Aorta (tissue), 5 donors: Measurements from ENCODE around the gene TRPM3. TPM values are rescaled to one million over a fixed set of nuclear protein-coding genes. Genes with fewer than 3 reads are reported as not detected.

Experiments
- ATAC-seq: fragments of 200-7000 bp; cut with Tn5 transposase; one replicate; pipeline ENCODE4 v1.9.1; 2022; ENCODE audit warnings: moderate library complexity; ENCODE audit not compliant: low FRiP score
- DNase-seq, 2 donors: peaks; one replicate each; pipeline ENCODE4 v3.0.0-alpha.2; 2020
- H3K27ac ChIP-seq, 2 donors: one replicate each; pipeline ENCODE4 v1.5.1; 2013; ENCODE audit warnings: low read length in 2 of 2, mild to moderate bottlenecking in 2 of 2, moderate library complexity in 2 of 2, control low read depth in 1 of 2, inconsistent platforms in 1 of 2, low read depth in 1 of 2
- H3K27me3 ChIP-seq, 2 donors: one replicate each; pipeline ENCODE4 v1.6.1; 2013; ENCODE audit warnings: control low read depth in 1 of 2, low read length in 1 of 2, mild to moderate bottlenecking in 1 of 2, moderate library complexity in 1 of 2; ENCODE audit not compliant: insufficient read depth in 2 of 2, control insufficient read depth in 1 of 2
- H3K36me3 ChIP-seq, 2 donors: one replicate each; pipeline ENCODE4 v1.6.1; 2013; ENCODE audit warnings: control low read depth in 1 of 2, low read length in 1 of 2, mild to moderate bottlenecking in 1 of 2; ENCODE audit not compliant: insufficient read depth in 2 of 2, control insufficient read depth in 1 of 2
- H3K4me1 ChIP-seq, 2 donors: one replicate each; pipeline ENCODE4 v1.6.1; 2013; ENCODE audit warnings: low read length in 2 of 2, control low read depth in 1 of 2, mild to moderate bottlenecking in 1 of 2, moderate library complexity in 1 of 2; ENCODE audit not compliant: insufficient read depth in 2 of 2, control insufficient read depth in 1 of 2
- H3K4me3 ChIP-seq, 2 donors: one replicate each; pipeline ENCODE4 v1.5.1; 2013; ENCODE audit warnings: low read length in 2 of 2, control low read depth in 1 of 2, mild to moderate bottlenecking in 1 of 2
- H3K9me3 ChIP-seq: one replicate; pipeline ENCODE4 v1.6.1; 2013; ENCODE audit warnings: mild to moderate bottlenecking, low read length; ENCODE audit not compliant: control insufficient read depth
- WGBS, 2 donors: extraction: QIAGEN DNeasy Blood & Tissue Kit; methylation state at CpG; one replicate each; pipeline ENCODE4 v1.1.7; 2013; 5-methylcytosine and 5-hydroxymethylcytosine counted together
- intact Hi-C, 2 donors: fragments of 100-400 bp; cut with DNase I; formaldehyde crosslinking; loops; one replicate each; pipeline versions ENCODE4 v1.14.2 to v1.15.0; 2022
- polyA plus RNA-seq, 2 donors: library from polyadenylated mRNA; stranded (reverse); fragments of 200-250 nt; gene quantifications; one replicate each; pipeline ENCODE4 v1.2.3, GENCODE V29; 2013
- total RNA-seq, 2 donors: library from RNA; stranded (reverse); fragmentation: NEBNext Ultra II Directional; extraction: Animal tissue kit (Norgen Biotek cat#: 25700); gene quantifications; one replicate each; pipeline ENCODE4 v1.2.1, GENCODE V29; 2021
- donor health status: healthy with polysubstance abuse.
- donor health status: Bipolar disorder and iron deficiency.
- donor health status: DM: no; HTN: no; CAD: no.
- donor health status: DM: no; HTN: no; CAD: no.
- donor health status: DM: yes; HTN: yes; CAD: no.

The TRPM3 gene
- total and polyA plus RNA-seq, 4 donors = 0.13 to 5.7 (median 1.7) TPM

GRCh38 chr9:70581955-70582350 lies 539.5 kb downstream of the TRPM3 start:
- Histone ChIP-seq H3K27me3 (no peaks in the 10 kb centered on the region), H3K36me3 (no peaks in the 10 kb centered on the region), H3K27ac (no peak overlapping the region), H3K4me3 (no peak overlapping the region), H3K4me1 (peaks cover 0 to 2% of the 10 kb centered on the region in 2 donors), H3K9me3 (no peaks in the 10 kb centered on the region)
- WGBS, 2 donors = 76 to 91% methylated on average over 2 of the region's 2 CpGs
- DNase-seq (no peak), ATAC-seq (no peak)
- intact Hi-C loops = no loop called here

- Histone ChIP-seq H3K27ac (no peak overlapping the region), H3K9me3 (no peaks in the 10 kb centered on the region), H3K4me1 (peaks cover 0 to 2% of the 10 kb centered on the region in 2 donors), H3K36me3 (no peaks in the 10 kb centered on the region), H3K27me3 (no peaks in the 10 kb centered on the region), H3K4me3 (no peak overlapping the region)
- 83 to 87% methylated on average over 7 of the region's 7 CpGs for WGBS, 2 donors
- no peak for DNase-seq
- intact Hi-C loops = no loop called here
- no peak for ATAC-seq
Observed at GRCh38 chr9:70581214-70581954, 540.0 kb downstream of the TRPM3 start.

GRCh38 chr9:70580606-70581195 lies 540.7 kb downstream of the TRPM3 start:
- no peak for ATAC-seq
- intact Hi-C loops = no loop called here
- H3K27me3 ChIP-seq = no peaks in the 10 kb centered on the region
- H3K36me3 ChIP-seq = no peaks in the 10 kb centered on the region
- H3K4me3 ChIP-seq = no peak overlapping the region
- H3K9me3 ChIP-seq = no peaks in the 10 kb centered on the region
- WGBS, 2 donors = 90 to 94% methylated on average over 3 to 4 of the region's 4 CpGs
- DNase-seq = no peak
- H3K27ac ChIP-seq = no peak overlapping the region
- peaks cover 0 to 2% of the 10 kb centered on the region in 2 donors for H3K4me1 ChIP-seq

- Histone ChIP-seq H3K4me1 (peaks cover 0 to 2% of the 10 kb centered on the region in 2 donors), H3K27ac (no peak overlapping the region), H3K36me3 (no peaks in the 10 kb centered on the region), H3K27me3 (no peaks in the 10 kb centered on the region), H3K4me3 (no peak overlapping the region), H3K9me3 (no peaks in the 10 kb centered on the region)
- DNase-seq = no peak
- intact Hi-C loops = no loop called here
- 81 to 86% methylated on average over 7 of the region's 7 CpGs for WGBS, 2 donors
- no peak for ATAC-seq
Observed at GRCh38 chr9:70579686-70580085, 541.7 kb downstream of the TRPM3 start.

- WGBS, 2 donors = 94 to 96% methylated on average over 1 of the region's 1 CpG
- no peaks in the 10 kb centered on the region for H3K9me3 ChIP-seq
- intact Hi-C loops = no loop called here
- peaks cover 1 to 2% of the 10 kb centered on the region in 2 donors for H3K4me1 ChIP-seq
- no peaks in the 10 kb centered on the region for H3K36me3 ChIP-seq
- no peak overlapping the region for H3K27ac ChIP-seq
- DNase-seq (no peak), ATAC-seq (no peak)
- no peak overlapping the region for H3K4me3 ChIP-seq
- H3K27me3 ChIP-seq = no peaks in the 10 kb centered on the region
Observed at GRCh38 chr9:70578720-70579119, 542.7 kb downstream of the TRPM3 start.

GRCh38 chr9:70577671-70578070 lies 543.8 kb downstream of the TRPM3 start:
- 94 to 96% methylated on average over 5 of the region's 5 CpGs for WGBS, 2 donors
- H3K9me3 ChIP-seq = no peaks in the 10 kb centered on the region
- no peaks in the 10 kb centered on the region for H3K27me3 ChIP-seq
- H3K4me1 ChIP-seq = peaks cover 1 to 5% of the 10 kb centered on the region in 2 donors
- DNase-seq (no peak), ATAC-seq (no peak)
- intact Hi-C loops = no loop called here
- H3K36me3 ChIP-seq = no peaks in the 10 kb centered on the region
- H3K27ac ChIP-seq = no peak overlapping the region
- no peak overlapping the region for H3K4me3 ChIP-seq

GRCh38 chr9:70576116-70576515 lies 545.3 kb downstream of the TRPM3 start:
- no peak overlapping the region for H3K4me3 ChIP-seq
- H3K4me1 ChIP-seq = peaks cover 1 to 5% of the 10 kb centered on the region in 2 donors
- intact Hi-C loops = no loop called here
- 98% methylated on average over 2 of the region's 2 CpGs for WGBS, 2 donors
- no peak for ATAC-seq
- H3K27ac ChIP-seq = no peak overlapping the region
- H3K36me3 ChIP-seq = no peaks in the 10 kb centered on the region
- DNase-seq = no peak
- no peaks in the 10 kb centered on the region for H3K9me3 ChIP-seq
- no peaks in the 10 kb centered on the region for H3K27me3 ChIP-seq

GRCh38 chr9:70574151-70574837 lies 547.1 kb downstream of the TRPM3 start:
- DNase-seq = peak in 1 of 2 donors; percentile 63

More at GRCh38 chr9:70574151-70574837, 547.1 kb downstream of the TRPM3 start:
- intact Hi-C loops = loop anchor here in 1 of 2 donors (5.0 kb wide), 1 partner anchor 37 kb away; no protein-coding TSS in a partner anchor
- H3K27ac ChIP-seq = peak overlapping the region in 1 of 2 donors; percentile 86
- 5 to 9% methylated on average over 2 of the region's 2 CpGs for WGBS, 2 donors
- no peaks in the 10 kb centered on the region for H3K9me3 ChIP-seq
- H3K4me1 ChIP-seq = peaks cover 1 to 5% of the 10 kb centered on the region in 2 donors
- H3K27me3 ChIP-seq = no peaks in the 10 kb centered on the region
- ATAC-seq = peak; percentile 89
- H3K36me3 ChIP-seq = no peaks in the 10 kb centered on the region
- H3K4me3 ChIP-seq = no peak overlapping the region
